GM19099 (cell line): ENCODE data around the gene IGBP1.

ENCODE experiments used
- POLR2A ChIP-seq: IDR thresholded peaks from 3 replicates; pipeline ENCODE4 v1.6.1; 2011; ENCODE audit warnings: low read depth; ENCODE audit not compliant: insufficient read length; ENCODE audit errors: extremely low read depth

IGBP1 gene

DNA sequence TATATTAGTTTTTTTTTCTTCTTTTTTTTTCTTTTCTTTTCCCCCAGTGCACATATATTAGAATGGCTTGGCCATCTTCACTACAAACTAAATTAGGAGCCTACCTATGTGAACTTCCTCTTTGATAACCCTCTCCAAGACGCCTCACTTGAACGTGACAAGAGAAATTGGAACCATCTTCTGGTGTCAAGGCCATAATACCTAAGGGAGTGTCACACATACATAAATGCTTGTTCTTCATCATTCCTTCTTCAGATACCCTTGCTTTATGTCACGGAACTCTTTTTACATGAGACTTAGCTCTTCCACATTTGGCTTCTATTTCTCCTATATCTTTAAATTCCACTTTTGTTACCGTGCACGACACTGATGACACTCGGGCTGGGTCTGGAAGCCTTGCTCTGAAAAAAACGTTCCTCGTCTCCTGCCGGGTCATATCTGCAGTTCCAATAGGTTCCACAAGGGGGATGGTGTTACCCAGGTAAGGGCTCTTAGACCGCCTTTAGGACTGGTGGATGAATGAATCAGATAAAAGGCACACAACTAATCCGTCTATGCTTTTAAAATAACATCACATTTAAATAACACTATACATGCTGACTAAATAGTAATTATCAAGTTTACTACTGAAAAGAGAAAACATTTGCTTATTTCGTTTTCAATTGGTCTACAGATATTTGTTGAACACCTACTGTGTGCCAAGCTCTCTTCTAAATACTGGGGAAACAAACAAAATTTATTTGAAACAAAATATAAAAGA, 63.9 kb downstream of the IGBP1 start:
- TF ChIP-seq POLR2A = no peak

DNA sequence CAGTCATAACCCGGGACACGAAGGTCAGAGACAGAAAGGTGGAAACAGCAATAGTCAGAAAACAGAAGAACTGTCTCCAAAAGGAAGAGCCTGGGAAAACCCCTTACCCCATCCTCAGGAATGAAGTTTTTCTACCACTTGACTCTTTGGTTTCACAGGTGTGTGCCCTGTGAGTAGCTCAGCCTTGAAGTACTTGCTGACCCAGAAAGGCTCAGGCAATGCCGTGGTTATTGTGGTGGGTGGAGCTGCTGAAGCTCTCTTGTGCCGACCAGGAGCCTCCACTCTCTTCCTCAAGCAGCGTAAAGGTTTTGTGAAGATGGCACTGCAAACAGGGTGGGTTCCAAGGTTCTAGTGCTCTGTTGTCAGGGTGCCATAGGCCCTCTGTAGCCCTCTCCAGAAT, 68.5 kb downstream of the IGBP1 start:
- no peak for TF ChIP-seq POLR2A

GRCh38 chrX:70208479-70208878, 75.2 kb downstream of the IGBP1 start:
- no peak for TF ChIP-seq POLR2A
